Naive B cell (primary cell): ENCODE results near the gene FGF2. TPM values are rescaled to one million over a fixed set of nuclear protein-coding genes. Genes with fewer than 3 reads are reported as not detected.

ENCODE experiments used
- polyA plus RNA-seq, 6 donors: library from polyadenylated mRNA; unstranded; fragments of 300-500 nt; fragmentation: Illumina TruSeq; gene quantifications; one replicate each; pipeline ENCODE4 v1.2.3, GENCODE V29; 2021; ENCODE audit warnings: low read depth in 6 of 6

Gene FGF2
- polyA plus RNA-seq, 6 donors from 2014 or later, result 0.06 to 0.17 (median 0.08) TPM; not detected in 3

Other genes with a start within 250 kb of the FGF2 start
- gene IL21, start 205.8 kb upstream of the FGF2 start, polyA plus RNA-seq, result not detected
- gene BBS12, start 94.1 kb upstream of the FGF2 start, polyA plus RNA-seq, result 1 to 10 TPM in 5 of 6 donors, under 1 TPM in 1; 0.92 to 2.1 (median 1.4) TPM
- 1 to 10 TPM in 3 of 6 donors, under 1 TPM in 2, not detected in 1; 0.73 to 2.6 (median 1.0) TPM for gene NUDT6, start 95.8 kb downstream of the FGF2 start, polyA plus RNA-seq